Parathyroid adenoma (tissue), 2 donors: ENCODE data around the gene NDUFS6.

ENCODE experiments used
- H2AFZ ChIP-seq: fragments of 300-600 bp; sonication (generic); one replicate; pipeline ENCODE4 v1.7.0; 2017; ENCODE audit warnings: antibody characterized with exemption, mild to moderate bottlenecking
- H3K27ac ChIP-seq: fragments of 300-600 bp; sonication (generic); one replicate; pipeline ENCODE4 v1.7.0; 2017
- H3K27me3 ChIP-seq: fragments of 300-600 bp; sonication (generic); one replicate; pipeline ENCODE4 v1.7.0; 2017; ENCODE audit warnings: low read length; ENCODE audit not compliant: control insufficient read depth, insufficient read depth
- H3K36me3 ChIP-seq: fragments of 300-600 bp; sonication (generic); one replicate; pipeline ENCODE4 v1.7.0; 2017; ENCODE audit warnings: low read length; ENCODE audit not compliant: control insufficient read depth, insufficient read depth
- H3K4me1 ChIP-seq: fragments of 300-600 bp; sonication (generic); one replicate; pipeline ENCODE4 v1.7.0; 2017; ENCODE audit warnings: control low read depth
- H3K4me2 ChIP-seq: fragments of 300-600 bp; sonication (generic); one replicate; pipeline ENCODE4 v1.7.0; 2017; ENCODE audit warnings: low read length
- H3K4me3 ChIP-seq: fragments of 300-600 bp; sonication (generic); one replicate; pipeline ENCODE4 v1.7.0; 2017; ENCODE audit warnings: low read depth, low read length
- H3K79me2 ChIP-seq: fragments of 300-600 bp; sonication (generic); one replicate; pipeline ENCODE4 v1.7.0; 2017; ENCODE audit warnings: control low read depth
- H3K9ac ChIP-seq: fragments of 300-600 bp; sonication (generic); one replicate; pipeline ENCODE4 v1.7.0; 2017; ENCODE audit warnings: mild to moderate bottlenecking
- H3K9me3 ChIP-seq: fragments of 300-600 bp; sonication (generic); one replicate; pipeline ENCODE4 v1.7.0; 2017; ENCODE audit warnings: low read length; ENCODE audit not compliant: control insufficient read depth
- CTCF ChIP-seq: fragments of 300-600 bp; sonication (generic); IDR thresholded peaks from one replicate; pipeline ENCODE4 v1.7.0; 2017; ENCODE audit warnings: antibody characterized with exemption, mild to moderate bottlenecking
- donor health status: primary hyperparathyroidism.

The NDUFS6 gene

GRCh38 chr5:1846583-1846982, 45.4 kb downstream of the NDUFS6 start:
- H3K27me3 ChIP-seq: peaks cover 4% of the 10 kb centered on the region
- H3K79me2 ChIP-seq: no peaks in the 10 kb centered on the region

DNA sequence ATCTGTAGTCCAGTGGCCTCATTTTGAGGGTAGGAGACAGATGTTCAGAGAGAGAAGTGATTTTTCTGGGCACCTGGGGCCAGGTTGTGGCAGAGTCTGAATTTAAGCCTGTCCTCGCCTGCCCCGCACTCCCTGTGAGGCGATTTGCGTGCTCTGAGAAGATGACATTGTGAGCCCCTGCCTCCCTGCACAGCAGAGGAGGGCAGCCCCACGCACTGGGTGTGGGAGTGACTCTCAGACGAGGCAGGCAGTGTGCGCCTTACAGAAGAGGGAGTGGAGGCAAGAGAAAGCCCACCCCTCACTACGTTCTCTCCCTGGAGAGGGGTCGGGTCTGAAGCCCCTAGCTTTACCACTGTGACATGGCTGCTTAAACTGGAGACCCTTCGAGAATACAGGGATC, 45.8 kb downstream of the NDUFS6 start:
- no peak overlapping the region for H3K9ac ChIP-seq
- H3K79me2 ChIP-seq: no peaks in the 10 kb centered on the region
- no peak overlapping the region for H2AFZ ChIP-seq
- no peak overlapping the region for H3K27ac ChIP-seq
- H3K27me3 ChIP-seq: peaks cover 4% of the 10 kb centered on the region
- no peak for TF ChIP-seq CTCF
- no peak overlapping the region for H3K4me3 ChIP-seq
- H3K9me3 ChIP-seq: no peaks in the 10 kb centered on the region
- H3K4me1 ChIP-seq: no peaks in the 10 kb centered on the region
- H3K4me2 ChIP-seq: no peak overlapping the region
- no peaks in the 10 kb centered on the region for H3K36me3 ChIP-seq

More at GRCh38 chr5:1846583-1846982, 45.4 kb downstream of the NDUFS6 start:
- Histone ChIP-seq H3K9ac (no peak overlapping the region), H3K4me2 (no peak overlapping the region), H3K4me1 (no peaks in the 10 kb centered on the region), H3K9me3 (no peaks in the 10 kb centered on the region), H3K36me3 (no peaks in the 10 kb centered on the region), H2AFZ (no peak overlapping the region), H3K27ac (no peak overlapping the region), H3K4me3 (no peak overlapping the region)
- TF ChIP-seq CTCF: no peak

GRCh38 chr5:1847611-1848010, 46.4 kb downstream of the NDUFS6 start:
- no peak overlapping the region for H3K4me3 ChIP-seq
- H3K4me2 ChIP-seq: no peak overlapping the region
- H2AFZ ChIP-seq: no peak overlapping the region
- no peak for TF ChIP-seq CTCF
- H3K9ac ChIP-seq: no peak overlapping the region
- no peaks in the 10 kb centered on the region for H3K79me2 ChIP-seq
- H3K36me3 ChIP-seq: no peaks in the 10 kb centered on the region
- peaks cover 4% of the 10 kb centered on the region for H3K27me3 ChIP-seq
- H3K4me1 ChIP-seq: no peaks in the 10 kb centered on the region
- no peaks in the 10 kb centered on the region for H3K9me3 ChIP-seq
- H3K27ac ChIP-seq: no peak overlapping the region

- TF ChIP-seq CTCF: no peak
- Histone ChIP-seq H2AFZ (no peak overlapping the region), H3K4me2 (no peak overlapping the region), H3K79me2 (no peaks in the 10 kb centered on the region), H3K27ac (no peak overlapping the region), H3K27me3 (peaks cover 4% of the 10 kb centered on the region), H3K9me3 (no peaks in the 10 kb centered on the region), H3K4me1 (no peaks in the 10 kb centered on the region), H3K36me3 (no peaks in the 10 kb centered on the region), H3K4me3 (no peak overlapping the region), H3K9ac (no peak overlapping the region)
These were observed 49.3 kb downstream of the NDUFS6 start for GRCh38 chr5:1850324-1851154.
